Aorta (tissue), 5 donors: ENCODE results near the gene MYO7B. TPM values are rescaled to one million over a fixed set of nuclear protein-coding genes. Genes with fewer than 3 reads are reported as not detected.
"Not testable (repeated sequence)": the region's sequence is repeated elsewhere in the genome, so short reads cannot be mapped to it uniquely, and the experiment has no call there.

Source experiments
- ATAC-seq: fragments of 200-7000 bp; cut with Tn5 transposase; one replicate; pipeline ENCODE4 v1.9.1; 2022; ENCODE audit warnings: moderate library complexity; ENCODE audit not compliant: low FRiP score
- DNase-seq, 2 donors: peaks; one replicate each; pipeline ENCODE4 v3.0.0-alpha.2; 2020
- H3K27ac ChIP-seq, 2 donors: one replicate each; pipeline ENCODE4 v1.5.1; 2013; ENCODE audit warnings: low read length in 2 of 2, mild to moderate bottlenecking in 2 of 2, moderate library complexity in 2 of 2, control low read depth in 1 of 2, inconsistent platforms in 1 of 2, low read depth in 1 of 2
- H3K27me3 ChIP-seq, 2 donors: one replicate each; pipeline ENCODE4 v1.6.1; 2013; ENCODE audit warnings: control low read depth in 1 of 2, low read length in 1 of 2, mild to moderate bottlenecking in 1 of 2, moderate library complexity in 1 of 2; ENCODE audit not compliant: insufficient read depth in 2 of 2, control insufficient read depth in 1 of 2
- H3K36me3 ChIP-seq, 2 donors: one replicate each; pipeline ENCODE4 v1.6.1; 2013; ENCODE audit warnings: control low read depth in 1 of 2, low read length in 1 of 2, mild to moderate bottlenecking in 1 of 2; ENCODE audit not compliant: insufficient read depth in 2 of 2, control insufficient read depth in 1 of 2
- H3K4me1 ChIP-seq, 2 donors: one replicate each; pipeline ENCODE4 v1.6.1; 2013; ENCODE audit warnings: low read length in 2 of 2, control low read depth in 1 of 2, mild to moderate bottlenecking in 1 of 2, moderate library complexity in 1 of 2; ENCODE audit not compliant: insufficient read depth in 2 of 2, control insufficient read depth in 1 of 2
- H3K4me3 ChIP-seq, 2 donors: one replicate each; pipeline ENCODE4 v1.5.1; 2013; ENCODE audit warnings: low read length in 2 of 2, control low read depth in 1 of 2, mild to moderate bottlenecking in 1 of 2
- H3K9me3 ChIP-seq: one replicate; pipeline ENCODE4 v1.6.1; 2013; ENCODE audit warnings: mild to moderate bottlenecking, low read length; ENCODE audit not compliant: control insufficient read depth
- whole genome bisulfite sequencing, 2 donors: extraction: QIAGEN DNeasy Blood & Tissue Kit; methylation state at CpG; one replicate each; pipeline ENCODE4 v1.1.7; 2013; 5-methylcytosine and 5-hydroxymethylcytosine counted together
- intact Hi-C, 2 donors: fragments of 100-400 bp; cut with DNase I; formaldehyde crosslinking; loops; one replicate each; pipeline versions ENCODE4 v1.14.2 to v1.15.0; 2022
- polyA plus RNA-seq, 2 donors: library from polyadenylated mRNA; stranded (reverse); fragments of 200-250 nt; gene quantifications; one replicate each; pipeline ENCODE4 v1.2.3, GENCODE V29; 2013
- total RNA-seq, 2 donors: library from RNA; stranded (reverse); fragmentation: NEBNext Ultra II Directional; extraction: Animal tissue kit (Norgen Biotek cat#: 25700); gene quantifications; one replicate each; pipeline ENCODE4 v1.2.1, GENCODE V29; 2021
- donor health status: healthy with polysubstance abuse.
- donor health status: Bipolar disorder and iron deficiency.
- donor health status: DM: no; HTN: no; CAD: no.
- donor health status: DM: no; HTN: no; CAD: no.
- donor health status: DM: yes; HTN: yes; CAD: no.

The MYO7B gene
- total and polyA plus RNA-seq, 4 donors = 0.32 to 26.3 (median 1.6) TPM

DNA sequence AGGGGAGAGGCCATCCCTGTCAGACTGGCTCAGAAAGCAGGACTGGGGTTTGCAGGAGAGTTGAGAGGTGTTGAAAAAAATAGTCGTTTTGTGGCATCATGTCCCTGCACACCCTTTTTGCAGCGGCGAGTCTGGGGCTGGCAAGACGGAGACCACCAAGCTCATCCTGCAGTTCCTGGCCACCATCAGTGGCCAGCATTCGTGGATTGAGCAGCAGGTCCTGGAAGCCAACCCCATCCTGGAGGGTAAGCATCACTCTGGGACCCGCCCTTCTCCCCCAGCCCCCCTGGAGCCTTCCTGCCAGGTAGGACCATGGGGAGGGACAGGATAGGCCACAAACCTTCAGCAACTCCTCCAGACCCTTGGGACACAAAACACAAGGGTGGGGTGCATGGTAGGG, 34.2 kb downstream of the MYO7B start:
- intact Hi-C loops = loop anchor here (2.0 to 10.0 kb wide), 3 partner anchors 42 to 145 kb away; partner anchors contain the start of gene IWS1 (in 2 of the 2)
- Histone ChIP-seq H3K4me3 (no peak overlapping the region), H3K9me3 (no peaks in the 10 kb centered on the region), H3K27me3 (no peaks in the 10 kb centered on the region), H3K27ac (peak overlapping the region in 1 of 2 donors; percentile 23), H3K4me1 (peaks cover 3 to 5% of the 10 kb centered on the region in 2 donors), H3K36me3 (no peaks in the 10 kb centered on the region)
- ATAC-seq = no peak
- DNase-seq = no peak
- 31 to 32% methylated on average over 6 of the region's 6 CpGs for WGBS, 2 donors

GRCh38 chr2:127570282-127571250, 35.1 kb downstream of the MYO7B start:
- DNase-seq (peak in 1 of 2 donors; percentile 79), ATAC-seq (peak; percentile 62)
- H3K4me3 ChIP-seq = no peak overlapping the region
- H3K27me3 ChIP-seq = no peaks in the 10 kb centered on the region
- no peaks in the 10 kb centered on the region for H3K36me3 ChIP-seq
- H3K9me3 ChIP-seq = no peaks in the 10 kb centered on the region
- peak overlapping the region in 1 of 2 donors; percentile 9 for H3K27ac ChIP-seq
- H3K4me1 ChIP-seq = peaks cover 3 to 5% of the 10 kb centered on the region in 2 donors
- WGBS, 2 donors = 14 to 16% methylated on average over 18 of the region's 18 CpGs
- intact Hi-C loops = no loop called here

DNA sequence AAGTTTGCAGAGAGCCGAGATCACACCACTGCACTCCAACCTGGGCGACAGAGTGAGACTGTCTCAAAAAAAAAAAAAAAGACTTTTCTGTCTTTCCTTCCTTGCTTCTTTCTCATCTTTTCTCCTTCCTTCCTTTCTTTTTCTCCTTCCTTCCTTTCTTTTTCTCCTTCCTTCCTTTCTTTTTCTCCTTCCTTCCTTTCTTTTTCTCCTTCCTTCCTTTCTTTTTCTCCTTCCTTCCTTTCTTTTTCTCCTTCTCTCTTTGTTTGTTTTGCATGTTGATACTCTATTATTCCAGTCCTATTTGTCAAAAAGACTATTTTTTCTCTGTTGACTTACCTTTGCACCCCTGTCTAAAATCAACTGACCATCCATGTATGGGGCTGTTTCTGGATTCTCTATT, 36.9 kb downstream of the MYO7B start:
- WGBS, 2 donors = 91 to 97% methylated on average over 2 of the region's 2 CpGs
- H3K4me3 ChIP-seq, H3K27me3 ChIP-seq, DNase-seq, intact Hi-C loops, H3K9me3 ChIP-seq, H3K36me3 ChIP-seq, H3K4me1 ChIP-seq, ATAC-seq, H3K27ac ChIP-seq: not testable (repeated sequence)

DNA sequence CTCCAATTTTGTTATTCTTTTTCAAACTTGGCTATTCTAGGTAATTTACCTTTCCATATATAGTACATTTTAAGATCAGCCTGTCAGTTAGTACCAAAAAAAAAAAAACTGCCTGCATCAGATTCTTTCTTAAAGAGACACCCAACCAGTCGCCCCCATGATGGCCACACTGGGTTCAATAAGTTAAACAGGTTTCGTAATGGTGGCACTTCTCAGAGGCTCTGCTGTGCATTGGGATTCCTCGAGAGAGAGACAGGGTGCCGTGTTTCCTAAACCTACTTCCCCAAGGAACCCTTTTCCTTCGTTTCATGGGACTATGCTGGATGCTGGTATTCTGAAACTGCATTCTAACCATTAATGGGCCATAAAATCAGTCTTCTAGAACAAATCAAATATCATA, 37.4 kb downstream of the MYO7B start:
- WGBS, 2 donors = 94 to 97% methylated on average over 5 of the region's 5 CpGs
- Histone ChIP-seq H3K27ac (no peak overlapping the region), H3K27me3 (no peaks in the 10 kb centered on the region), H3K4me1 (peaks cover 3 to 8% of the 10 kb centered on the region in 2 donors), H3K4me3 (no peak overlapping the region), H3K9me3 (no peaks in the 10 kb centered on the region), H3K36me3 (no peaks in the 10 kb centered on the region)
- DNase-seq (no peak), ATAC-seq (no peak)
- intact Hi-C loops = no loop called here

DNA sequence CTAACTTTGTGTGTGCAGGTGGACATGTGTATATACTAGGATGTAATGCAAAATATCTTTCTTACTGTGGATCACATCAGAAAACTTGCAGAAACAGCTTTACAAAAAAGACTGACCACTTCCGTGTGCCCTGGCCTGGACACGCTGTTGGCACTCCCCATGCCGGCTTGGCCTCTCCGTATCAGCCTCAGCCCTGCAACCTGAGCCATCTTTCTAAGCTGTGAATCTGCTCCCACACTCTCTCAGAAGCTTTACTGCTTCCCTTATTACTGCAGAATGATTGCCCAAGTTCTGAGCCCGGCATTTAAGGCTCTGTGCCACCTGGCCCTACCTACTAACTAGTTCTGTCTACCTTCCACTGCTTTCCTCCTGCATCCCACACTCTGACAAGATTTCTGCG, 37.8 kb downstream of the MYO7B start:
- Histone ChIP-seq H3K27ac (no peak overlapping the region), H3K27me3 (no peaks in the 10 kb centered on the region), H3K36me3 (no peaks in the 10 kb centered on the region), H3K4me1 (peaks cover 3 to 5% of the 10 kb centered on the region in 2 donors), H3K4me3 (no peak overlapping the region), H3K9me3 (no peaks in the 10 kb centered on the region)
- ATAC-seq = no peak
- intact Hi-C loops = no loop called here
- no peak for DNase-seq
- WGBS, 2 donors = 75 to 82% methylated on average over 6 of the region's 6 CpGs

GRCh38 chr2:127573771-127574170, 38.3 kb downstream of the MYO7B start:
- WGBS, 2 donors = 97 to 98% methylated on average over 17 of the region's 17 CpGs
- H3K27me3 ChIP-seq = no peaks in the 10 kb centered on the region
- DNase-seq (no peak), ATAC-seq (no peak)
- no peak overlapping the region for H3K27ac ChIP-seq
- no peaks in the 10 kb centered on the region for H3K9me3 ChIP-seq
- peaks cover 3 to 4% of the 10 kb centered on the region in 2 donors for H3K4me1 ChIP-seq
- no peaks in the 10 kb centered on the region for H3K36me3 ChIP-seq
- intact Hi-C loops = no loop called here
- no peak overlapping the region for H3K4me3 ChIP-seq

GRCh38 chr2:127574656-127575055, 39.2 kb downstream of the MYO7B start:
- Histone ChIP-seq H3K27ac (no peak overlapping the region), H3K4me1 (peaks cover 2 to 4% of the 10 kb centered on the region in 2 donors), H3K9me3 (no peaks in the 10 kb centered on the region), H3K36me3 (no peaks in the 10 kb centered on the region), H3K4me3 (no peak overlapping the region), H3K27me3 (no peaks in the 10 kb centered on the region)
- 94 to 97% methylated on average over 3 of the region's 3 CpGs for WGBS, 2 donors
- ATAC-seq (no peak), DNase-seq (no peak)
- intact Hi-C loops = no loop called here

- intact Hi-C loops = no loop called here
- 92 to 94% methylated on average over 4 of the region's 4 CpGs for WGBS, 2 donors
Observed at GRCh38 chr2:127575185-127575765, 39.8 kb downstream of the MYO7B start.

More at GRCh38 chr2:127575185-127575765, 39.8 kb downstream of the MYO7B start:
- Histone ChIP-seq H3K27ac (no peak overlapping the region), H3K36me3 (no peaks in the 10 kb centered on the region), H3K27me3 (no peaks in the 10 kb centered on the region), H3K4me3 (no peak overlapping the region), H3K4me1 (peaks cover 0 to 4% of the 10 kb centered on the region in 2 donors), H3K9me3 (no peaks in the 10 kb centered on the region)
- DNase-seq (no peak), ATAC-seq (no peak)
